Activated naive CD4-positive, alpha-beta T cell treated with Interleukin-2 at 50 U/mL for 16 hours (primary cell): ENCODE results near the gene ZIC2.
A peak's percentile ranks its signal among the peaks of the same experiment; 100 is the strongest.

Experiments used
- DNase-seq: peaks from one replicate; pipeline ENCODE4 v3.0.0-alpha.2; 2020

ZIC2 gene

DNA sequence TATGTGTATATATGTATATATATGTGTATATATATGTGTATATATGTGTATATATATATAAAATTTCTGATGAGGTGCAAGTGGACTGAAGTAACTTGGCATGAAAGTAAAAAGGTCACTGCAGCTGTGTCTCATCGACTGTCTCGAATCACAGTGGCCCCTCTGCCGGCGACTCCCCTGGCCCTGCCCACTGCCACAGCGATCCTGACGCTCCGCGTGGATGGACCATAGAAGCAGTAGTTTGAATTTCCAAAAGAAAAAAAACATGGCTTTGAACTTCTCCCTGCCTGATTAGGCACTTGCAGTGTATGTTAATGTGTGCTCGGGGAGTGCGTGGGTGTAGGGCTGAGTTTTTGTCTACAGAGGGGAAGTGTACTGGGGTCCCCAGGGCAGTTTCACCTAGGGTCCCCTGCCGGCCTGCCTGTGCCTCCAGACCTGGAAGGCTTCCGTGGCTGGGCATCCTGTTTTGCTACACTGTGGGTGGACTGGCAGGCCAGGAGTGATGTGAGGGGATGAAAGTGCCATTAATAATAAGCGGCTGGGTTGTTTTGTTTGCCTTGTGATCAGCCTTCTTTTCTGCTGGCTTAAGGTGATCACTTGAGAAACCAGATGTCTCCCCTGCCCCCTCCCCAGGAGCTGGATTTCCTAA is 20.8 kb upstream of the ZIC2 start:
- DNase-seq: no peak

- DNase-seq: no peak
Observed at GRCh38 chr13:99961636-99962035, 19.9 kb upstream of the ZIC2 start.

- no peak for DNase-seq
Observed at GRCh38 chr13:99962242-99962641, 19.3 kb upstream of the ZIC2 start.

DNA sequence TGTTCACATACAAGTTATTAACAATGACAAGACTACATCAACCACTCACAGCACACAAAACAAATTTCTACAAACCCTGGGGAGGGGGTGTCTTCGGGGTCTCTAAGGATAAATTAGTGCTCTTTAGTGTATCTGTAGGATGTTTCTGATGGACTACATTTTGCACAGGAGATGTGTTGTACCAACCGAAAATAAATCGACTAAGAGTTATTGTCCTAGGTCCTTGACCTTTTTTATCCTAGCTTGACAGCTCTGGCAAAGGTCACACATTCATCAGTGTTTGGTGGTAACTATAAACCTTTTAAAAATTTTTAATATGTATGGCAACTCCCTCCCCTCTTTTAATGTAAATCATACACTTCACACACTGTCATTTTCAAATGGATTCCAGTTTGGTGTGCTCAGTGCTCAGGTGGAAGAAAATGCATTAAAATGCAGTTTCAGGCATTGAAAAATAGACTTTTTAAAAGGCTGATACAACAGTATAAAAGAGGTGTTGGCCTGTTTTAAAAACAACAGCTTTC is 17.7 kb upstream of the ZIC2 start:
- no peak for DNase-seq

DNA sequence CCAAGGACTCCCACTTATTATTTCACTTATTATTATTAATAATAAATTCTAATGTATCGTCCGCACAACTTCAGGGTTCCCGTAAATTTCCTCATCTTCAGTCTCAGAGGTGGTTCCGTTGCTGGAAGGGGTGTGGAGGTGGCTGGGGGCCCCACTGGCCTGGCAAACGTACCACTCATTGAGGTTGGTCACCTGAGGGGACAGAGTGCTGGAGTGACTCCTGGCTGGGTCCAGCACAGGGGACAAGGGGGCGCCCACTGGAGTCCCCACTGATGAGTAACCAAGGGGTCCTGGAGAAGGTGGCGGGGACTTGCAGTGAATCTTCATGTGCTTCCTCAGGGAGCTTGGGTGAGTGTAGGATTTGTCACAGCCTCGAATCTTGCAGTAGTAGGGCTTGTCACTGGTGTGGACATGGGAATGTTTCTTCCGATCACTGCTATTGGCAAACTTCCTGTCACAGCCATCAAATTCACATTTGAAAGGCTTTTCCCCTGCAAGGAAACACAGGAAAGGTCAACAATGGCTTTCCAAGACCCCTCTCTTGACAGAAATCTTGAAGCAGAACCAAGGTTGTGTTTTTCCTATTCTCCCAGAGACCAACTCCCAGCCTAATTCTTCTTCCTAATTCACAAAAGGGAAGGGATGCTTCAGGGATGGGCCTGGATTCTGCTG is 16.1 kb upstream of the ZIC2 start:
- no peak for DNase-seq

GRCh38 chr13:99966064-99966805 is 15.3 kb upstream of the ZIC2 start:
- no peak for DNase-seq

GRCh38 chr13:99967498-99967868 is 14.1 kb upstream of the ZIC2 start:
- no peak for DNase-seq

GRCh38 chr13:99967869-99968520 is 13.6 kb upstream of the ZIC2 start:
- DNase-seq: no peak

DNA sequence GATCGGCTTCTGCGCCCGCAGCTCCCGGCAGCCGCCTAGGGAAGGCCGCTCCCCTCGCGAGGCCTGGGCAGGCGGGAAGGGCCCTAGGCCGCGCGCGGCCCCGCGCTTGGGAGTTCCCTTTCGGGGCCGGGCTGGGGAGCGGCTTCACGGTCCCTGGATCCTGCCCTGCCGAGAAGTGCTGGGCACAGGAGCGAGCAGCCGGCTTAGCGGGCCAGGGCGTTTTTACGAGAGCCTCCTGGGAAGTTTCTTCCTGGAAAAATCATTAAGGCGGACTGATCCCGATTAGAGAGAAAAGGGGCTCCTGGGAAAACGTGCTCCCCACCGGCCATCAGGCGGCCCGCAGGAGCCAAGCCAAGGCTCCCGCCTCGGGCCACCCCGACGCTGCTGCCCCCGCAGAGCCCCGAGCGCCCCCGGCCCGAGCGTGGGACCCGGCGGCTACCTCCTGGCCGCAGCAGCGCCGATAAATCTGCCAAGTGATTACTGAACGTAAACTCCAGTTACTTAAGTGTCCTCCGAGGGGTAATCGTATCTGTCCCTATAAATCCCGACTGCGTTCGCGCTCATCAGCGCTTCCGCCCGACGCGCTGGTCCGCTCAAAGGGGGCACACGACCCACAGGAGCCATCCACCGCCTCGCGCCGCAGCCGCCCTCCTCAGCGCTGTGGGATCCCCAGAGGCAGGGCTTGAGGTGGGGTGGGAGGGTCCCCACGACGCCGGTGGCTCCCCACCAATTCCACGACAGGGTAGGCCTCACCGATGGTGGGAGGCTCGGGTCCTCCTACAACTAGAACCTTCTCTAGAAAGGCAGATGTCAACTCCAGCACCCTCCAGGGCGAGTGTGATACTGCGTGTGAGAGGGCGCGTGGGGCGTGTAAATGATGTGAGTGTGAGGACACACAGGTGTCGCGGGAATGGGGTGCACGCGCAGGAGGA is 12.8 kb upstream of the ZIC2 start:
- DNase-seq: no peak

- DNase-seq: no peak
Observed at GRCh38 chr13:99969453-99969918, 12.1 kb upstream of the ZIC2 start.

- DNase-seq: peak; percentile 53
Observed at GRCh38 chr13:99969919-99970650, 11.5 kb upstream of the ZIC2 start.

DNA sequence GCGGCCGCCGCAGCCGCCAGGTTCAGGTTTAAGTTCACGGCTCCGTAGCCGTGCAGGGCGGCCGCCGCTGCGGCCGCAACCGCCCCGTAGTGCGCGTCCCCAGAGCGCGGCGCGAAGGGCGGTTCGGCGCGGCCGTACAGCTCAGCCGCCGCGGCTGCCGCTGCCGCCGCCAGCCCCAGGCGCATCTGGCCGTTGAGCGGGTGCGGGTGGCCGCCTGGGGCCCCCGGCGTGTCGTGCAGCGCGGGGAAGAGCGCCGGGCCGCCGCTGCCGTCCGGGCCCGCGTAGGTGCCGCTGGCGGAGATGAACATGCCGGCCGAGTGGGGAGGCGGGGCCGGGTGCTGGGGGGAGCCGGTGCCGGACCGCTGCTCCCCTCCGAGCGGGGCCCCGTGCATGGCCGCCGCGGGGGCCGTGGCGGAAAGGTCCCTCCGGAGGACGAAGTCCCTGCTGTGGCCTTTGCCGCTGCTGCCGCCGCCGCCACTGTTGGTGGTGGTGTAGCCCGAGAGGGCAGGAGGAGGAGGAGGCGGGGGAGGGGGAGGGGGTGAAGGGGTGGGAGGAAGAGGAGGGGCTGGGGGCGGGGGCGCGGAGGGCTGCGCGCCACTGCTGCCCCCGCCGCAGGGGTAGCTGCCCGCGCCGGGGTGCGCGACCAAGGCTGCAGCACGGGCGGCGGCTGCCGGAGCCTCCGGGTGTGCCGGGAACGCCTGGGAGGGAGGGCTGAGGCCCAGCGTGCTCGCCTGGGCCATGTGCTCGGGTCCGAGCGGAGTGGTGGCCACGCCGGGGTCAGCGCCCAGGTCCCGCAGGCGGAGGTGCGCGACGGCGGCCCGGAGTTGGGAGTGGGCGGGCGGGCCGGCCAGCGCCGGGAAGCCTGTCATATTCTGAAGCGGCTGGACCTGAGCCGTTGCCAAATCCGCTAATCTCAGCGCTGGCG is 10.7 kb upstream of the ZIC2 start:
- DNase-seq: no peak

- no peak for DNase-seq
Observed at GRCh38 chr13:99971576-99972189, 9.9 kb upstream of the ZIC2 start, which contains the start of gene ZIC5. Gene ZIC5 (minus strand): TSS chr13:99971767. CDS start chr13:99971603, 164 bp downstream.

- DNase-seq: no peak
Observed at GRCh38 chr13:99972190-99972731, 9.3 kb upstream of the ZIC2 start.

GRCh38 chr13:99973163-99973807 is 8.3 kb upstream of the ZIC2 start:
- no peak for DNase-seq

DNA sequence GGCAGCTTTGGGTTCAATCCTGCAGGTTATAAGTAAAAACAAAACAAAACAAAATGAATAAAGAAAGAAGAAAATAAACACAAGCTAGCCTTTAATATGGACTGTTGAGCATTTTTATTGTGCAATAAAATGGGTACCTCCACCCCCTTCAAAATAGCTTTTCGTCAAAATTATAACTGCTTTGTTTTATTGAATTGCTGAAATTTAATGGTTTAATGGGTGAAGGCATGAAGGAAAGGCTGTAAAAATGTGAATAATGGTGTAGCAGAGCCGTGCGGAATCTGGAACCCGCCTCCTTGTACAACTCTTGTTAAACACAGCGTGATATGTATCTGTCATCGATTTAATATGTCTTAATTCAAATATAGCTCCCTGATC is 7.8 kb upstream of the ZIC2 start:
- DNase-seq: no peak

DNA sequence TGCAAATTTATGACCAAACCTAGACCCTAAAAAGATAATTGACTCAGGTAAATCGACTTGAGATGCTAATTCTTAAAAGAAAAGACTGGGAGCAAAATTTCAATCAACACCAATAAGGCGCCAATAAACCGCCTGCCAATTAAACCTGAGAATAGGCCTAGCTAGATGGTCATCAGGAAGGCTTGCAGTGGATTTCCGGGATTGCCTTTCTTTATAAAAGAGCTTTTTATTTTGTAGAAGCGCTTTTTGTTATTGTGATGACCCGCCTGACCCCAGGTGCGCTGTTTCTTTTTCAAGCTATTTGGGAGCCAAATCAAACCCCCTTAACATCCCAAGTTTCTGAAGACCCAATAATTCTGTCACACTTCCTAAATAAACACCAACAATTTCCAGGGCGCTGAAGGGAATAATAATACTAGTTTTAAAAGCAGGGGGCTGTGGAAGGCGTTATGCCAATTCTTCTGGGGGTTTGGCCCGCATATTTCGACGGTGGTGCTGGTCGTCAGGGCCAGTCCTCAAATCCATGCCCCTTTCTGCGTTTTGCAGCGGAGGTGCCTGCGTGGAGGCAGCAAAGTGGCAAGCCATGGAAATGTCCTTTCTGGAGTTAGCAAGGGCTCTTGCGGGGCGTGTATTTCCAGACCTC is 7.2 kb upstream of the ZIC2 start:
- no peak for DNase-seq

- no peak for DNase-seq
Observed at GRCh38 chr13:99974939-99975561, 6.5 kb upstream of the ZIC2 start.
